ENCODE data around the gene KCNT2.
"Not testable (repeated sequence)": the region's sequence is repeated elsewhere in the genome, so short reads cannot be mapped to it uniquely, and the experiment has no call there.

The KCNT2 gene

GRCh38 chr1:196510451-196510850, 97.8 kb downstream of the KCNT2 start:
- no peak for DNase-seq

GRCh38 chr1:196504224-196504623, 104.0 kb downstream of the KCNT2 start:
- not testable (repeated sequence) for DNase-seq

GRCh38 chr1:196502437-196502836, 105.8 kb downstream of the KCNT2 start:
- DNase-seq = no peak

GRCh38 chr1:196501760-196502428, 106.3 kb downstream of the KCNT2 start:
- no peak for DNase-seq

- no peak for DNase-seq
Measured at GRCh38 chr1:196497817-196498216, 110.4 kb downstream of the KCNT2 start.

GRCh38 chr1:196494766-196495165, 113.5 kb downstream of the KCNT2 start:
- no peak for DNase-seq

- DNase-seq = no peak
Measured at GRCh38 chr1:196493881-196494280, 114.4 kb downstream of the KCNT2 start.

GRCh38 chr1:196488579-196488978, 119.7 kb downstream of the KCNT2 start:
- no peak for DNase-seq

- DNase-seq = no peak
Measured at GRCh38 chr1:196486346-196486745, 121.9 kb downstream of the KCNT2 start.

GRCh38 chr1:196481616-196482015, 126.6 kb downstream of the KCNT2 start:
- DNase-seq = no peak

GRCh38 chr1:196477262-196477661, 131.0 kb downstream of the KCNT2 start:
- no peak for DNase-seq

GRCh38 chr1:196467230-196467925, 140.9 kb downstream of the KCNT2 start:
- no peak for DNase-seq

GRCh38 chr1:196466654-196467053, 141.6 kb downstream of the KCNT2 start:
- no peak for DNase-seq

- no peak for DNase-seq
Measured at GRCh38 chr1:196466166-196466565, 142.1 kb downstream of the KCNT2 start.

- no peak for DNase-seq
Measured at GRCh38 chr1:196464480-196464941, 143.7 kb downstream of the KCNT2 start.

GRCh38 chr1:196462086-196462485, 146.2 kb downstream of the KCNT2 start:
- no peak for DNase-seq

GRCh38 chr1:196461521-196461920, 146.7 kb downstream of the KCNT2 start:
- no peak for DNase-seq

- DNase-seq = no peak
Measured at GRCh38 chr1:196459383-196459782, 148.9 kb downstream of the KCNT2 start.

GRCh38 chr1:196454792-196455191, 153.4 kb downstream of the KCNT2 start:
- no peak for DNase-seq

GRCh38 chr1:196451103-196451502, 157.1 kb downstream of the KCNT2 start:
- DNase-seq = no peak

- DNase-seq = no peak
Measured at GRCh38 chr1:196450143-196451095, 157.8 kb downstream of the KCNT2 start.

- no peak for DNase-seq
Measured at GRCh38 chr1:196449460-196449859, 158.8 kb downstream of the KCNT2 start.

GRCh38 chr1:196445775-196446174, 162.5 kb downstream of the KCNT2 start:
- no peak for DNase-seq
